Liver (tissue), 3 donors: ENCODE data around the gene VOPP1.

Source experiments
- GABPA ChIP-seq, 2 donors: IDR thresholded peaks in 1 of 2; conservative IDR thresholded peaks in 1 of 2; 2 replicates each; pipeline ENCODE4 v1.6.1; 2016; ENCODE audit warnings: antibody characterized with exemption in 2 of 2, mild to moderate bottlenecking in 1 of 2, moderate library complexity in 1 of 2
- HNF4A ChIP-seq, 2 donors: conservative IDR thresholded peaks; 2 replicates each; pipeline ENCODE4 v1.6.1; 2016; ENCODE audit warnings: antibody characterized with exemption in 2 of 2, mild to moderate bottlenecking in 2 of 2
- NR2F2 ChIP-seq: IDR thresholded peaks from 2 replicates; pipeline ENCODE4 v1.6.1; 2016; ENCODE audit warnings: antibody characterized with exemption
- RAD21 ChIP-seq, 2 donors: IDR thresholded peaks; 2 replicates each; pipeline ENCODE4 v1.6.1; 2016; ENCODE audit warnings: antibody characterized with exemption in 2 of 2, mild to moderate bottlenecking in 2 of 2
- SP1 ChIP-seq: IDR thresholded peaks from 2 replicates; pipeline ENCODE4 v1.6.1; 2018; ENCODE audit warnings: antibody characterized with exemption, mild to moderate bottlenecking
- TAF1 ChIP-seq: conservative IDR thresholded peaks from 2 replicates; pipeline ENCODE4 v1.6.1; 2016; ENCODE audit warnings: antibody characterized with exemption, mild to moderate bottlenecking
- YY1 ChIP-seq: IDR thresholded peaks from 2 replicates; pipeline ENCODE4 v1.6.1; 2016; ENCODE audit warnings: antibody characterized with exemption, mild to moderate bottlenecking
- TF ChIP-seq, protein P1 (sequence below): fragments of 150-350 bp; IDR thresholded peaks from 2 replicates; pipeline ENCODE4 v1.5.1; 2017; ENCODE audit warnings: improper control_type of control experiment, low read depth, low read length; ENCODE audit not compliant: missing input control
- TF ChIP-seq, protein P2 (sequence below): IDR thresholded peaks from 2 replicates; pipeline ENCODE4 v1.6.1; 2016; ENCODE audit warnings: antibody characterized with exemption
- TF ChIP-seq, protein P3 (sequence below): IDR thresholded peaks from 2 replicates; pipeline ENCODE4 v1.6.1; 2016; ENCODE audit warnings: antibody characterized with exemption
- TF ChIP-seq, protein P4 (sequence below): IDR thresholded peaks from 2 replicates; pipeline ENCODE4 v1.6.1; 2016; ENCODE audit warnings: antibody characterized with exemption
- TF ChIP-seq, protein P5 (sequence below): IDR thresholded peaks from 2 replicates; pipeline ENCODE4 v1.6.1; 2016; ENCODE audit warnings: antibody characterized with exemption, mild to moderate bottlenecking
- donor health status: healthy.
- donor health status: healthy.

DNA sequence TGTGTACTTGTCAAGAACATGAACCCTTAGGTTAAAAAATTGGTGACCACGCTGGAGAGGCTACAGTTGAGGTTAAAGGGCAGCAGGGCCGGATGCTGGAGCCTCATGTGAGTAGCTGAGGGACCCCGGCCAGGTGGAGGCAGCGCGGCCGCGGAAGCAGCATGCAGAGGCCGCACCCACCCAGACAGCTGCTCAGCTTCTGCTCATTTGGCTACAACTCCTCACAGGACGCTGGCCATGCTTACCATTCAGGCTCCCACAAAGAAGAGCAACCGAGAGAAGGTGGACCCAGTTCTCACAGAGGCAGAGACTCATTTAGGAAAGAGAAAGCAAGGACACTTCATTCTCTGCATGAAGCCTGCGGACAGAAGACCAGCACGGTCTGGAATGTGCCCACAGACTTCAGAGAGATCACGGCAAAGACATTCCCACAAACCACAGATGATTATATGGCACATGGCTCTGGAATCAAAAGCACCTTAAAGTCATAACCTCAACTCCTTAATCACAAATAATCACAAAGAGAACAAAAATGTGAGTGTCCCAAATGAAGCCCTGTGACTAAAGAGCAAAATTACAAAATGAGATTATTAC is 94.4 kb downstream of the VOPP1 start:
- TF ChIP-seq, protein P1, sequence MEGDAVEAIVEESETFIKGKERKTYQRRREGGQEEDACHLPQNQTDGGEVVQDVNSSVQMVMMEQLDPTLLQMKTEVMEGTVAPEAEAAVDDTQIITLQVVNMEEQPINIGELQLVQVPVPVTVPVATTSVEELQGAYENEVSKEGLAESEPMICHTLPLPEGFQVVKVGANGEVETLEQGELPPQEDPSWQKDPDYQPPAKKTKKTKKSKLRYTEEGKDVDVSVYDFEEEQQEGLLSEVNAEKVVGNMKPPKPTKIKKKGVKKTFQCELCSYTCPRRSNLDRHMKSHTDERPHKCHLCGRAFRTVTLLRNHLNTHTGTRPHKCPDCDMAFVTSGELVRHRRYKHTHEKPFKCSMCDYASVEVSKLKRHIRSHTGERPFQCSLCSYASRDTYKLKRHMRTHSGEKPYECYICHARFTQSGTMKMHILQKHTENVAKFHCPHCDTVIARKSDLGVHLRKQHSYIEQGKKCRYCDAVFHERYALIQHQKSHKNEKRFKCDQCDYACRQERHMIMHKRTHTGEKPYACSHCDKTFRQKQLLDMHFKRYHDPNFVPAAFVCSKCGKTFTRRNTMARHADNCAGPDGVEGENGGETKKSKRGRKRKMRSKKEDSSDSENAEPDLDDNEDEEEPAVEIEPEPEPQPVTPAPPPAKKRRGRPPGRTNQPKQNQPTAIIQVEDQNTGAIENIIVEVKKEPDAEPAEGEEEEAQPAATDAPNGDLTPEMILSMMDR = no peak
- TF ChIP-seq SP1 (no peak), NR2F2 (no peak), HNF4A (conservative IDR thresholded peaks at IDR 0.05) (no peak), YY1 (no peak), GABPA (IDR thresholded peaks at IDR 0.05 in 1 of 2, conservative IDR thresholded peaks at IDR 0.05 in 1 of 2) (no peak), TAF1 (no peak), RAD21 (IDR thresholded peaks at IDR 0.05) (no peak)
- TF ChIP-seq, protein P2, sequence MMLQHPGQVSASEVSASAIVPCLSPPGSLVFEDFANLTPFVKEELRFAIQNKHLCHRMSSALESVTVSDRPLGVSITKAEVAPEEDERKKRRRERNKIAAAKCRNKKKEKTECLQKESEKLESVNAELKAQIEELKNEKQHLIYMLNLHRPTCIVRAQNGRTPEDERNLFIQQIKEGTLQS = no peak
- TF ChIP-seq, protein P3, sequence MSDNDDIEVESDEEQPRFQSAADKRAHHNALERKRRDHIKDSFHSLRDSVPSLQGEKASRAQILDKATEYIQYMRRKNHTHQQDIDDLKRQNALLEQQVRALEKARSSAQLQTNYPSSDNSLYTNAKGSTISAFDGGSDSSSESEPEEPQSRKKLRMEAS = no peak
- TF ChIP-seq, protein P4, sequence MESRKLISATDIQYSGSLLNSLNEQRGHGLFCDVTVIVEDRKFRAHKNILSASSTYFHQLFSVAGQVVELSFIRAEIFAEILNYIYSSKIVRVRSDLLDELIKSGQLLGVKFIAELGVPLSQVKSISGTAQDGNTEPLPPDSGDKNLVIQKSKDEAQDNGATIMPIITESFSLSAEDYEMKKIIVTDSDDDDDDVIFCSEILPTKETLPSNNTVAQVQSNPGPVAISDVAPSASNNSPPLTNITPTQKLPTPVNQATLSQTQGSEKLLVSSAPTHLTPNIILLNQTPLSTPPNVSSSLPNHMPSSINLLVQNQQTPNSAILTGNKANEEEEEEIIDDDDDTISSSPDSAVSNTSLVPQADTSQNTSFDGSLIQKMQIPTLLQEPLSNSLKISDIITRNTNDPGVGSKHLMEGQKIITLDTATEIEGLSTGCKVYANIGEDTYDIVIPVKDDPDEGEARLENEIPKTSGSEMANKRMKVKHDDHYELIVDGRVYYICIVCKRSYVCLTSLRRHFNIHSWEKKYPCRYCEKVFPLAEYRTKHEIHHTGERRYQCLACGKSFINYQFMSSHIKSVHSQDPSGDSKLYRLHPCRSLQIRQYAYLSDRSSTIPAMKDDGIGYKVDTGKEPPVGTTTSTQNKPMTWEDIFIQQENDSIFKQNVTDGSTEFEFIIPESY = no peak
- TF ChIP-seq, protein P5, sequence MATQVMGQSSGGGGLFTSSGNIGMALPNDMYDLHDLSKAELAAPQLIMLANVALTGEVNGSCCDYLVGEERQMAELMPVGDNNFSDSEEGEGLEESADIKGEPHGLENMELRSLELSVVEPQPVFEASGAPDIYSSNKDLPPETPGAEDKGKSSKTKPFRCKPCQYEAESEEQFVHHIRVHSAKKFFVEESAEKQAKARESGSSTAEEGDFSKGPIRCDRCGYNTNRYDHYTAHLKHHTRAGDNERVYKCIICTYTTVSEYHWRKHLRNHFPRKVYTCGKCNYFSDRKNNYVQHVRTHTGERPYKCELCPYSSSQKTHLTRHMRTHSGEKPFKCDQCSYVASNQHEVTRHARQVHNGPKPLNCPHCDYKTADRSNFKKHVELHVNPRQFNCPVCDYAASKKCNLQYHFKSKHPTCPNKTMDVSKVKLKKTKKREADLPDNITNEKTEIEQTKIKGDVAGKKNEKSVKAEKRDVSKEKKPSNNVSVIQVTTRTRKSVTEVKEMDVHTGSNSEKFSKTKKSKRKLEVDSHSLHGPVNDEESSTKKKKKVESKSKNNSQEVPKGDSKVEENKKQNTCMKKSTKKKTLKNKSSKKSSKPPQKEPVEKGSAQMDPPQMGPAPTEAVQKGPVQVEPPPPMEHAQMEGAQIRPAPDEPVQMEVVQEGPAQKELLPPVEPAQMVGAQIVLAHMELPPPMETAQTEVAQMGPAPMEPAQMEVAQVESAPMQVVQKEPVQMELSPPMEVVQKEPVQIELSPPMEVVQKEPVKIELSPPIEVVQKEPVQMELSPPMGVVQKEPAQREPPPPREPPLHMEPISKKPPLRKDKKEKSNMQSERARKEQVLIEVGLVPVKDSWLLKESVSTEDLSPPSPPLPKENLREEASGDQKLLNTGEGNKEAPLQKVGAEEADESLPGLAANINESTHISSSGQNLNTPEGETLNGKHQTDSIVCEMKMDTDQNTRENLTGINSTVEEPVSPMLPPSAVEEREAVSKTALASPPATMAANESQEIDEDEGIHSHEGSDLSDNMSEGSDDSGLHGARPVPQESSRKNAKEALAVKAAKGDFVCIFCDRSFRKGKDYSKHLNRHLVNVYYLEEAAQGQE = no peak
